Measurements from ENCODE around the gene SUMO1. TPM values are rescaled to one million over a fixed set of nuclear protein-coding genes. Genes with fewer than 3 reads are reported as not detected.

SUMO1 gene
- total RNA-seq, 2 experiments from 2014 or later, result 69.8 to 98.9 TPM

- CTCF ChIA-PET (ENCODE audit: unreplicated experiment), result no interaction called here
- no TSS peak for BruUV-seq (replicated peaks)
- DNase-seq (ENCODE audit: low spot score), result no peak
Observed at GRCh38 chr2:202186641-202187202, 51.7 kb downstream of the SUMO1 start.

GRCh38 chr2:202185156-202185555, 53.2 kb downstream of the SUMO1 start:
- no peak for DNase-seq (ENCODE audit: low spot score)
- intact Hi-C loops (cut with micrococcal nuclease; ENCODE audit: unreplicated experiment), result no loop called here
- Histone ChIP-seq H3K27ac (ENCODE audit: low read depth, low read length, poor library complexity, severe bottlenecking) (no peak overlapping the region), H3K79me2 (ENCODE audit: insufficient read depth, low read depth, low read length) (no peaks in the 10 kb centered on the region), H3K36me3 (ENCODE audit: insufficient read depth, low read length) (no peaks in the 10 kb centered on the region), H2AFZ (ENCODE audit: low read length) (no peak overlapping the region), H3K4me1 (ENCODE audit: insufficient read depth, low read length, poor library complexity, severe bottlenecking) (no peaks in the 10 kb centered on the region), H3K9me2 (ENCODE audit: insufficient read depth, low read length) (no peaks in the 10 kb centered on the region), H3K4me2 (ENCODE audit: low read length) (no peak overlapping the region), H3K9me3 (ENCODE audit: low read length) (no peaks in the 10 kb centered on the region), H3K4me3 (ENCODE audit: low read depth, low read length, poor library complexity, severe bottlenecking) (no peak overlapping the region), H4K20me1 (ENCODE audit: insufficient read depth, low read length) (no peaks in the 10 kb centered on the region)
- CTCF ChIA-PET (ENCODE audit: unreplicated experiment), result interaction anchor here (0.5 kb wide), 1 partner anchor 320 kb away, joined by 4 read pairs; no protein-coding TSS in a partner anchor
- no peak for TF ChIP-seq CTCF (conservative IDR thresholded peaks at IDR 0.05; ENCODE audit: low read length)
- no peak for TF ChIP-seq EZH2phosphoT487 (IDR thresholded peaks at IDR 0.05; ENCODE audit: borderline replicate concordance, low read depth, low read length)
- POLR2A ChIA-PET, result no interaction called here
- BruUV-seq (replicated peaks), result no TSS peak

More at GRCh38 chr2:202186641-202187202, 51.7 kb downstream of the SUMO1 start:
- Histone ChIP-seq H3K36me3 (ENCODE audit: insufficient read depth, low read length) (no peaks in the 10 kb centered on the region), H2AFZ (ENCODE audit: low read length) (no peak overlapping the region), H3K79me2 (ENCODE audit: insufficient read depth, low read depth, low read length) (no peaks in the 10 kb centered on the region), H3K9me3 (ENCODE audit: low read length) (no peaks in the 10 kb centered on the region), H3K9me2 (ENCODE audit: insufficient read depth, low read length) (no peaks in the 10 kb centered on the region), H3K4me1 (ENCODE audit: insufficient read depth, low read length, poor library complexity, severe bottlenecking) (no peaks in the 10 kb centered on the region), H4K20me1 (ENCODE audit: insufficient read depth, low read length) (no peaks in the 10 kb centered on the region), H3K4me3 (ENCODE audit: low read depth, low read length, poor library complexity, severe bottlenecking) (no peak overlapping the region), H3K27ac (ENCODE audit: low read depth, low read length, poor library complexity, severe bottlenecking) (no peak overlapping the region), H3K4me2 (ENCODE audit: low read length) (no peak overlapping the region)
- intact Hi-C loops (cut with micrococcal nuclease; ENCODE audit: unreplicated experiment), result no loop called here
- TF ChIP-seq CTCF (conservative IDR thresholded peaks at IDR 0.05; ENCODE audit: low read length), result no peak
- TF ChIP-seq EZH2phosphoT487 (IDR thresholded peaks at IDR 0.05; ENCODE audit: borderline replicate concordance, low read depth, low read length), result no peak
- POLR2A ChIA-PET, result no interaction called here

- Histone ChIP-seq H3K79me2 (ENCODE audit: insufficient read depth, low read depth, low read length) (no peaks in the 10 kb centered on the region), H3K4me2 (ENCODE audit: low read length) (no peak overlapping the region), H3K4me1 (ENCODE audit: insufficient read depth, low read length, poor library complexity, severe bottlenecking) (no peaks in the 10 kb centered on the region), H3K4me3 (ENCODE audit: low read depth, low read length, poor library complexity, severe bottlenecking) (no peak overlapping the region), H3K36me3 (ENCODE audit: insufficient read depth, low read length) (no peaks in the 10 kb centered on the region), H3K9me2 (ENCODE audit: insufficient read depth, low read length) (no peaks in the 10 kb centered on the region), H4K20me1 (ENCODE audit: insufficient read depth, low read length) (no peaks in the 10 kb centered on the region), H3K27ac (ENCODE audit: low read depth, low read length, poor library complexity, severe bottlenecking) (no peak overlapping the region), H2AFZ (ENCODE audit: low read length) (no peak overlapping the region), H3K9me3 (ENCODE audit: low read length) (no peaks in the 10 kb centered on the region)
- BruUV-seq (replicated peaks), result no TSS peak
- intact Hi-C loops (cut with micrococcal nuclease; ENCODE audit: unreplicated experiment), result no loop called here
- ChIA-PET CTCF (ENCODE audit: unreplicated experiment) (interaction anchor here (0.5 kb wide), 1 partner anchor 319 kb away, joined by 4 read pairs; no protein-coding TSS in a partner anchor), POLR2A (interaction anchor here (0.5 kb wide), 1 partner anchor 16 kb away, joined by 3 read pairs; no protein-coding TSS in a partner anchor)
- DNase-seq (ENCODE audit: low spot score), result no peak
- no peak for TF ChIP-seq EZH2phosphoT487 (IDR thresholded peaks at IDR 0.05; ENCODE audit: borderline replicate concordance, low read depth, low read length)
- TF ChIP-seq CTCF (conservative IDR thresholded peaks at IDR 0.05; ENCODE audit: low read length), result no peak
Observed at GRCh38 chr2:202184557-202184956, 53.8 kb downstream of the SUMO1 start.

All from OCI-LY7 (cell line).